Panc1 (cell line): ENCODE data around the gene AP3D1. TPM values are rescaled to one million over a fixed set of nuclear protein-coding genes. Genes with fewer than 3 reads are reported as not detected.
A peak's percentile ranks its signal among the peaks of the same experiment; 100 is the strongest.

ENCODE experiments used
- ATAC-seq: fragments of 200-7000 bp; cut with Tn5 transposase; 2 replicates; pipeline ENCODE4 v1.9.1; 2020; ENCODE audit warnings: mild to moderate bottlenecking, moderate library complexity
- BruUV-seq: library from RNA; stranded (reverse); fragments of 400-500 nt; replicated peaks from 2 replicates; lab custom pipeline; 2021; lab: Mats Ljungman, UMichigan
- CTCF ChIA-PET: fragments of 300-600 bp; sonication (Branson Sonifier 250); formaldehyde crosslinking; loops from one replicate; lab custom pipeline; 2022; ENCODE audit warnings: antibody characterized with exemption; lab: Charles Lee
- POLR2A ChIA-PET: fragments of 300-600 bp; sonication (Branson Sonifier 250); formaldehyde crosslinking; loops from one replicate; lab custom pipeline; 2022; ENCODE audit warnings: antibody characterized with exemption; lab: Charles Lee
- DNase-seq: peaks from one replicate; pipeline ENCODE4 v3.0.0-alpha.2; 2010; ENCODE audit warnings: low read depth, low spot score
- H3K27ac ChIP-seq: 2 replicates; pipeline ENCODE4 v1.5.1; 2011; ENCODE audit warnings: mild to moderate bottlenecking, low read length, inconsistent platforms
- H3K27me3 ChIP-seq: fragments of 200-500 bp; sonication (Bioruptor generic); 2 replicates; pipeline ENCODE4 v1.6.0; 2014; ENCODE audit warnings: low read length, inconsistent platforms; ENCODE audit not compliant: control insufficient read depth, insufficient read depth
- H3K36me3 ChIP-seq: fragments of 200-500 bp; sonication (Bioruptor generic); 2 replicates; pipeline ENCODE4 v1.5.1; 2014; ENCODE audit warnings: inconsistent platforms, mild to moderate bottlenecking, low read length, moderate library complexity; ENCODE audit not compliant: control insufficient read depth, insufficient read depth
- H3K4me1 ChIP-seq: 2 replicates; pipeline ENCODE4 v1.5.1; 2011; ENCODE audit warnings: inconsistent platforms, mild to moderate bottlenecking, low read length, moderate library complexity; ENCODE audit not compliant: control insufficient read depth, insufficient read depth
- H3K4me3 ChIP-seq, 2 experiments: 2 replicates each; pipeline ENCODE4 v1.5.1; 2011 to 2012; ENCODE audit warnings: low read depth in 2 of 2, low read length in 2 of 2, mild to moderate bottlenecking in 2 of 2, inconsistent platforms in 1 of 2, moderate library complexity in 1 of 2
- H3K9me3 ChIP-seq: fragments of 200-500 bp; sonication (Bioruptor generic); 2 replicates; pipeline ENCODE4 v1.5.1; 2014; ENCODE audit warnings: low read depth, mild to moderate bottlenecking, inconsistent platforms, low read length, moderate library complexity; ENCODE audit not compliant: control insufficient read depth, insufficient read depth
- POLR2AphosphoS5 ChIP-seq: IDR thresholded peaks from 2 replicates; pipeline ENCODE4 v1.6.1; 2012; ENCODE audit warnings: mild to moderate bottlenecking, low read depth, low read length, moderate library complexity
- SIN3A ChIP-seq: IDR thresholded peaks from 2 replicates; pipeline ENCODE4 v1.6.1; 2012; ENCODE audit warnings: low read depth, mild to moderate bottlenecking, low read length, moderate library complexity, borderline replicate concordance; ENCODE audit not compliant: insufficient read depth
- TCF7L2 ChIP-seq: IDR thresholded peaks from 2 replicates; pipeline ENCODE4 v1.6.1; 2011; ENCODE audit warnings: mild to moderate bottlenecking, low read depth, low read length, inconsistent platforms
- in situ Hi-C: cut with HindIII; loops from 2 replicates; pipeline ENCODE4 v1.10.0; 2016; ENCODE audit warnings: low sequenced_read_pairs, low pct_unique_long_range_greater_than_20kb
- intact Hi-C: fragments of 100-400 bp; cut with micrococcal nuclease; formaldehyde crosslinking; loops from one replicate; pipeline ENCODE4 v1.10.0; 2022; ENCODE audit not compliant: unreplicated experiment
- total RNA-seq: library from RNA; stranded (reverse); gene quantifications from one replicate; pipeline ENCODE4 v1.2.1, GENCODE V29; 2021; ENCODE audit not compliant: unreplicated experiment
- TF ChIP-seq, protein P1 (sequence below), 2 experiments: IDR thresholded peaks; 2 replicates each; pipeline ENCODE4 v1.6.1; 2011 to 2012; ENCODE audit warnings: low read depth in 2 of 2, control low read depth in 1 of 2, low read length in 1 of 2, mild to moderate bottlenecking in 1 of 2, moderate library complexity in 1 of 2; ENCODE audit not compliant: insufficient read depth in 1 of 2
- TF ChIP-seq, protein P2 (sequence below): fragments of 450-650 bp; IDR thresholded peaks from 2 replicates; pipeline ENCODE4 v1.5.1; 2017; ENCODE audit warnings: mild to moderate bottlenecking

The AP3D1 gene
- total RNA-seq, 1 experiment from 2014 or later: 167 TPM

DNA sequence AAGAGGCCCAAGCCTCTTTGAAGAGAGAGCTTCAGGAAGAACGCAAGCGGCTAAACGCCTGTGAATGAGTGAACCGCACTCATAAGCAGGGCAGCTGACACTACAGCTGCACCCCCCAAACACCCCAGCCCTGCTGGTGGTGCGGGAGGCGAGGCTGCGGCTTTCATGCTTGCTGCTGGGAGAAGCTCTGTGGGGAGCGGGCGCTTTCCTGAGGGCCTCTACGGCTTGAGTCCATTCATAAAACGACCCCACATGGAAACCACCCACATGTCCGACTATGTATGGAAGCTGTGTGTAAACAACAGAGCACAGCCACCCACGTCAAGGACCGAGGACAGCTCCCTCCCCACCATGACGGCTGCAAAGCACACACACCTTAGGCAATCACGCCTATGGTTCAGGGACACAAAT is 5.5 kb downstream of the AP3D1 start:
- H3K27me3 ChIP-seq: no peaks in the 10 kb centered on the region
- peaks cover 5% of the 10 kb centered on the region; the same call in 1 of the 2 replicates for H3K36me3 ChIP-seq
- H3K4me3 ChIP-seq: no peak overlapping the region
- CTCF ChIA-PET: no interaction called here
- intact Hi-C loops: no loop called here
- in situ Hi-C loops: no loop called here
- TF ChIP-seq, protein P1, sequence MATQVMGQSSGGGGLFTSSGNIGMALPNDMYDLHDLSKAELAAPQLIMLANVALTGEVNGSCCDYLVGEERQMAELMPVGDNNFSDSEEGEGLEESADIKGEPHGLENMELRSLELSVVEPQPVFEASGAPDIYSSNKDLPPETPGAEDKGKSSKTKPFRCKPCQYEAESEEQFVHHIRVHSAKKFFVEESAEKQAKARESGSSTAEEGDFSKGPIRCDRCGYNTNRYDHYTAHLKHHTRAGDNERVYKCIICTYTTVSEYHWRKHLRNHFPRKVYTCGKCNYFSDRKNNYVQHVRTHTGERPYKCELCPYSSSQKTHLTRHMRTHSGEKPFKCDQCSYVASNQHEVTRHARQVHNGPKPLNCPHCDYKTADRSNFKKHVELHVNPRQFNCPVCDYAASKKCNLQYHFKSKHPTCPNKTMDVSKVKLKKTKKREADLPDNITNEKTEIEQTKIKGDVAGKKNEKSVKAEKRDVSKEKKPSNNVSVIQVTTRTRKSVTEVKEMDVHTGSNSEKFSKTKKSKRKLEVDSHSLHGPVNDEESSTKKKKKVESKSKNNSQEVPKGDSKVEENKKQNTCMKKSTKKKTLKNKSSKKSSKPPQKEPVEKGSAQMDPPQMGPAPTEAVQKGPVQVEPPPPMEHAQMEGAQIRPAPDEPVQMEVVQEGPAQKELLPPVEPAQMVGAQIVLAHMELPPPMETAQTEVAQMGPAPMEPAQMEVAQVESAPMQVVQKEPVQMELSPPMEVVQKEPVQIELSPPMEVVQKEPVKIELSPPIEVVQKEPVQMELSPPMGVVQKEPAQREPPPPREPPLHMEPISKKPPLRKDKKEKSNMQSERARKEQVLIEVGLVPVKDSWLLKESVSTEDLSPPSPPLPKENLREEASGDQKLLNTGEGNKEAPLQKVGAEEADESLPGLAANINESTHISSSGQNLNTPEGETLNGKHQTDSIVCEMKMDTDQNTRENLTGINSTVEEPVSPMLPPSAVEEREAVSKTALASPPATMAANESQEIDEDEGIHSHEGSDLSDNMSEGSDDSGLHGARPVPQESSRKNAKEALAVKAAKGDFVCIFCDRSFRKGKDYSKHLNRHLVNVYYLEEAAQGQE (IDR thresholded peaks at IDR 0.05; ENCODE audit: insufficient read depth in 1 of 2, low read depth in 2 of 2, low read length in 1 of 2): peak; percentile 76 to 82
- TF ChIP-seq POLR2AphosphoS5: no peak
- DNase-seq (no peak), ATAC-seq (no peak)
- H3K4me1 ChIP-seq: peaks cover 22% of the 10 kb centered on the region
- no TSS peak for BruUV-seq
- H3K27ac ChIP-seq: no peak overlapping the region
- POLR2A ChIA-PET: no interaction called here
- H3K9me3 ChIP-seq: no peaks in the 10 kb centered on the region

DNA sequence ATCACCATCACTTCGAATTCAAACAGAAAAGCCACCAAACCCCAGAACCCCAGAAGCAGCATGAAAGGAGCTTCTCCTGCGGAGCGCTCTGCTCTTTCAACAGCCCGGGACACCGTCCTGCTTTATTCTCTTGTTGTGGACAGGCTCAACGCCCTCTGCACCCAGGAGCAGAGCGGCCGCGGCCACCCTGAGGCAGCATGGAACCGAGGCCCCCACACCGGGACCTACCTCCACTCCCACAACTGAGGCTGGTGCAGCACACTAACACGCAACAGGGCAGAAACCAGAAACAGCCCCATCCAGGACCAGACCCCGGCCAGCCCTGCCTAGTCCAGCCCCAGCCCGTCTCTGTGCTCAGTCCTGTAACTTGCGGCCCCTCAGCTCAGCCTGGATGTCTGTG is 7.2 kb downstream of the AP3D1 start:
- DNase-seq (no peak), ATAC-seq (no peak)
- POLR2A ChIA-PET: no interaction called here
- no TSS peak for BruUV-seq
- H3K4me3 ChIP-seq: no peak overlapping the region
- in situ Hi-C loops (no loop called here), intact Hi-C loops (no loop called here)
- no peak overlapping the region for H3K27ac ChIP-seq
- H3K9me3 ChIP-seq: no peaks in the 10 kb centered on the region
- CTCF ChIA-PET: no interaction called here
- peaks cover 18% of the 10 kb centered on the region for H3K4me1 ChIP-seq
- TF ChIP-seq POLR2AphosphoS5: no peak
- H3K27me3 ChIP-seq: no peaks in the 10 kb centered on the region
- no peaks in the 10 kb centered on the region; the same call in 1 of the 2 replicates for H3K36me3 ChIP-seq

DNA sequence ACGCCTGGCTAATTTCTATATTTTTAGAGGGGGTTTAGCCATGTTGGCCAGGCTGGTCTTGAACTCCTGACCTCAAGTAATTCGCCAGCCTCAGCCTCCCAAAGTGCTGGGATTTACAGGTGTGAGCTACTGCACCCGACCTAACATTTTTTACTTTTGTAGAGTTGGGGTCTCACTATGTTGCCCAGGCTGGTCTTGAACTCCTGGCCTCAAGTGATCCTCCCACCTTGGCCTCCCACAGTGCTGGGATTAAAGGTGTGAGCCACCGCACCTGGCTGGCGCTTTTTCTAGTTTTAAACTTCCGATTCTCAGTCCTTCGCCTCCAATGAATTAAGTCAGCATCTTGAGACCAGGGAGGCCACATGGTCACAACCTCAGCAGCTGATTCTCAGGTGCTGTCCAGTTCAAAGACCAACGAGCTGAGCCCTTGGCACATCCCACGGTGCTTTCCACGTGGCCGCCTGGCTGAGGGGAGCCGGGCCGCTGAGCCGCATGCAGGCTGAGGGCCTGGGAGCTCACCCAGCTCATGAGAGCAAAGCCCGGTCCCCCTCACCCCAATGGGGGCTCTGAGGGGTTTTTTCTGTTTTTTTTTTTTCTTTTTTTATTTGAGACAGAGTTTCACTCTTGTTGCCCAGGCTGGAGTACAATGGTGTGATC is 9.1 kb downstream of the AP3D1 start:
- Histone ChIP-seq H3K4me1 (peaks cover 5% of the 10 kb centered on the region), H3K27me3 (no peaks in the 10 kb centered on the region), H3K9me3 (no peaks in the 10 kb centered on the region), H3K36me3 (no peaks in the 10 kb centered on the region; the same call in 1 of the 2 replicates), H3K4me3 (no peak overlapping the region), H3K27ac (no peak overlapping the region)
- ATAC-seq (no peak), DNase-seq (no peak)
- in situ Hi-C loops: no loop called here
- TF ChIP-seq, protein P2, sequence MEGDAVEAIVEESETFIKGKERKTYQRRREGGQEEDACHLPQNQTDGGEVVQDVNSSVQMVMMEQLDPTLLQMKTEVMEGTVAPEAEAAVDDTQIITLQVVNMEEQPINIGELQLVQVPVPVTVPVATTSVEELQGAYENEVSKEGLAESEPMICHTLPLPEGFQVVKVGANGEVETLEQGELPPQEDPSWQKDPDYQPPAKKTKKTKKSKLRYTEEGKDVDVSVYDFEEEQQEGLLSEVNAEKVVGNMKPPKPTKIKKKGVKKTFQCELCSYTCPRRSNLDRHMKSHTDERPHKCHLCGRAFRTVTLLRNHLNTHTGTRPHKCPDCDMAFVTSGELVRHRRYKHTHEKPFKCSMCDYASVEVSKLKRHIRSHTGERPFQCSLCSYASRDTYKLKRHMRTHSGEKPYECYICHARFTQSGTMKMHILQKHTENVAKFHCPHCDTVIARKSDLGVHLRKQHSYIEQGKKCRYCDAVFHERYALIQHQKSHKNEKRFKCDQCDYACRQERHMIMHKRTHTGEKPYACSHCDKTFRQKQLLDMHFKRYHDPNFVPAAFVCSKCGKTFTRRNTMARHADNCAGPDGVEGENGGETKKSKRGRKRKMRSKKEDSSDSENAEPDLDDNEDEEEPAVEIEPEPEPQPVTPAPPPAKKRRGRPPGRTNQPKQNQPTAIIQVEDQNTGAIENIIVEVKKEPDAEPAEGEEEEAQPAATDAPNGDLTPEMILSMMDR: no peak
- TF ChIP-seq SIN3A: no peak
- TF ChIP-seq, protein P1 (IDR thresholded peaks at IDR 0.05; ENCODE audit: insufficient read depth in 1 of 2, low read depth in 2 of 2, low read length in 1 of 2): no peak
- TF ChIP-seq POLR2AphosphoS5: no peak
- TF ChIP-seq TCF7L2: no peak
- ChIA-PET POLR2A (interaction anchor here (0.6 kb wide), 2 partner anchors 286 to 931 kb away, joined by 3 to 4 read pairs; no protein-coding TSS in a partner anchor), CTCF (interaction anchor here (0.6 kb wide), 1 partner anchor 17 kb away, joined by 4 read pairs; no protein-coding TSS in a partner anchor)
- intact Hi-C loops: no loop called here
- BruUV-seq: no TSS peak
